Measurements from ENCODE around the gene PRF1.

The PRF1 gene

GRCh38 chr10:70565556-70566514 lies 36.7 kb downstream of the PRF1 start:
- no peak for DNase-seq (ENCODE audit: low read depth)
- H3K4me3 ChIP-seq (ENCODE audit: low read depth, low read length): no peak overlapping the region

GRCh38 chr10:70564901-70565351 lies 37.6 kb downstream of the PRF1 start:
- no peak overlapping the region for H3K4me3 ChIP-seq (ENCODE audit: low read depth, low read length)
- DNase-seq (ENCODE audit: low read depth): no peak

- DNase-seq (ENCODE audit: low read depth): no peak
- no peak overlapping the region for H3K4me3 ChIP-seq (ENCODE audit: low read depth, low read length)
Observed at GRCh38 chr10:70564113-70564725, 38.3 kb downstream of the PRF1 start.

GRCh38 chr10:70563230-70563629 lies 39.3 kb downstream of the PRF1 start:
- no peak overlapping the region for H3K4me3 ChIP-seq (ENCODE audit: low read depth, low read length)
- no peak for DNase-seq (ENCODE audit: low read depth)

GRCh38 chr10:70562036-70562755 lies 40.3 kb downstream of the PRF1 start:
- DNase-seq (ENCODE audit: low read depth): no peak
- H3K4me3 ChIP-seq (ENCODE audit: low read depth, low read length): no peak overlapping the region

GRCh38 chr10:70561558-70561957 lies 41.0 kb downstream of the PRF1 start:
- no peak for DNase-seq (ENCODE audit: low read depth)
- H3K4me3 ChIP-seq (ENCODE audit: low read depth, low read length): no peak overlapping the region

- H3K4me3 ChIP-seq (ENCODE audit: low read depth, low read length): no peak overlapping the region
- no peak for DNase-seq (ENCODE audit: low read depth)
Observed at GRCh38 chr10:70561070-70561469, 41.5 kb downstream of the PRF1 start.

- no peak for DNase-seq (ENCODE audit: low read depth)
- H3K4me3 ChIP-seq (ENCODE audit: low read depth, low read length): no peak overlapping the region
Observed at GRCh38 chr10:70560511-70560941, 42.0 kb downstream of the PRF1 start.

GRCh38 chr10:70559861-70560260 lies 42.7 kb downstream of the PRF1 start:
- H3K4me3 ChIP-seq (ENCODE audit: low read depth, low read length): no peak overlapping the region
- DNase-seq (ENCODE audit: low read depth): no peak

GRCh38 chr10:70558871-70559810 lies 43.4 kb downstream of the PRF1 start:
- DNase-seq (ENCODE audit: low read depth): no peak
- no peak overlapping the region for H3K4me3 ChIP-seq (ENCODE audit: low read depth, low read length)

GRCh38 chr10:70558295-70558694 lies 44.2 kb downstream of the PRF1 start:
- no peak for DNase-seq (ENCODE audit: low read depth)

GRCh38 chr10:70557876-70558275 lies 44.7 kb downstream of the PRF1 start:
- H3K4me3 ChIP-seq (ENCODE audit: low read depth, low read length): no peak overlapping the region
- no peak for DNase-seq (ENCODE audit: low read depth)

More at GRCh38 chr10:70558295-70558694, 44.2 kb downstream of the PRF1 start:
- no peak overlapping the region for H3K4me3 ChIP-seq (ENCODE audit: low read depth, low read length)

- H3K4me3 ChIP-seq (ENCODE audit: low read depth, low read length): no peak overlapping the region
- DNase-seq (ENCODE audit: low read depth): no peak
Observed at GRCh38 chr10:70557086-70557845, 45.3 kb downstream of the PRF1 start.

- H3K4me3 ChIP-seq (ENCODE audit: low read depth, low read length): no peak overlapping the region
- DNase-seq (ENCODE audit: low read depth): no peak
Observed at GRCh38 chr10:70555371-70555770, 47.2 kb downstream of the PRF1 start.

GRCh38 chr10:70552586-70552985 lies 50.0 kb downstream of the PRF1 start:
- no peak for DNase-seq (ENCODE audit: low read depth)
- H3K4me3 ChIP-seq (ENCODE audit: low read depth, low read length): no peak overlapping the region

- DNase-seq (ENCODE audit: low read depth): peak; percentile 86
- H3K4me3 ChIP-seq (ENCODE audit: low read depth, low read length): no peak overlapping the region
Observed at GRCh38 chr10:70551971-70552422, 50.5 kb downstream of the PRF1 start.

GRCh38 chr10:70551466-70551865 lies 51.1 kb downstream of the PRF1 start:
- no peak overlapping the region for H3K4me3 ChIP-seq (ENCODE audit: low read depth, low read length)
- DNase-seq (ENCODE audit: low read depth): no peak

- H3K4me3 ChIP-seq (ENCODE audit: low read depth, low read length): no peak overlapping the region
- DNase-seq (ENCODE audit: low read depth): no peak
Observed at GRCh38 chr10:70550459-70550858, 52.1 kb downstream of the PRF1 start.

Data from skeletal muscle cell (primary cell).